HG02981 (cell line): Measurements from ENCODE around the gene PISD.

Experiments used
- ATAC-seq: cut with Tn5 transposase; IDR thresholded peaks from one replicate; pipeline ENCODE4 v1.9.1; 2021; ENCODE audit warnings: mild to moderate bottlenecking, moderate library complexity; ENCODE audit not compliant: unreplicated experiment

The PISD gene

DNA sequence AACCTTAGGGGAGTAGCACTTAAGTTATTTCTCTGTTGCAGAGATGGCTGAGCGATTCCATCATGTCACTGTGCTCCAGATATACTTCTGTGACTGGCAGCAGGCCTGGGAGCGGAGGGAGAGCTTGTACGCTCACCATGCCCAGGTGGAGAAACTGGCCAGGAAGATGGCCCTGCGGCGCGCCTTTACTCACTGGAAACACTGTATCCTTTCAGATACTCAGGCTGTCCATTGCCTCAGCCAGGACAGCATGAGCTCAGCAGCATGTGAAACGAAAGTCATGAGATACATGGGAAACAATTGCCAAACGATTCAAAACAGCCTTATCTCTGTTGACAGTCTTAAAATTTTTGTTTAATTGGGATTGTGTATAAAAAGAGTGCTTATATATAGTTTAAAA is 86.8 kb downstream of the PISD start:
- no peak for ATAC-seq

DNA sequence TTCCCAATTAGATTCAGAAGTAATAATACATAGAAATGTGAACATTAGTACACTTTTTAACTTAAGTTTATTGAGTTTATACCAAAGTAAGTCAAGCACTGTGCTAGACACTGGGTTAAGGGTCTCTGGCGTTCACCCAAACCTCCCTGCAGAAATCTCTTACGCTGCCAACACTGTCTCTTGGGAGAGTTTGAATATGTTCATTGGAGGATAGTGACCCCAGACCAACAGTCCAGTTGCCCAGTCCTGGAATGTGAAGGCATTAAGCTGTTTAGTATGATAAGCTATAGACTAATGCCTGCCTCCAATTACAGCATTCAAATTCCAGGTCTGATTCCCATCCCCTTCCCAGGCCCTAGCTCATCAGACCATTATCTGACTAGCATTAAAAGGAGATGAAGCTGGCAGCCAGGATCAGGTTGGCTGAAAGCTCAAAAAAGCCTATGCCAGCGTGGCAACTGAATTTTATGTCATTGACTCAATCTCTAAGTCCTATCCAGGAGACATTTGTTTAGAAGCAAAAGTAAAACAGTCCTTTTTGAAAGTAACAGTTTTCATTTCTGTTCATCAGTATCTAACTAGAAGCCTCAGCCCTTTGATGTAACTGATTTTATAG is 87.9 kb downstream of the PISD start:
- ATAC-seq: no peak

DNA sequence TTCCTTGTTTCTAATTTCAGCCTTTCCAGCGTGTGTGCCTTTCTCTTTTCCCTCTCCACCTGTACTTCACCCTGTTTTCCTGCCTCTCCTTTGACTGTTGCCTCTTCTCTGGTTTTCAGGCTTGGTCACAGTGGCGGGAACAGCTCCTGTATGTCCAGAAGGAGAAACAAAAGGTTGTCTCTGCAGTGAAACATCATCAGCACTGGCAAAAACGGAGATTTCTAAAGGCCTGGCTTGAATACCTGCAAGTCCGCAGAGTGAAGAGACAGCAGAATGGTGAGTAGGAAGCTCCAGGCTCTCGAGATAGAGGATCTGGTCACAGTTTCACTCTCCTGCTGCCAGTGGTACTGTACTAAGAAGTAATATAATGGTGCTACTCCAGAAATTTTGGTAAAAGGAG is 89.1 kb downstream of the PISD start:
- no peak for ATAC-seq

DNA sequence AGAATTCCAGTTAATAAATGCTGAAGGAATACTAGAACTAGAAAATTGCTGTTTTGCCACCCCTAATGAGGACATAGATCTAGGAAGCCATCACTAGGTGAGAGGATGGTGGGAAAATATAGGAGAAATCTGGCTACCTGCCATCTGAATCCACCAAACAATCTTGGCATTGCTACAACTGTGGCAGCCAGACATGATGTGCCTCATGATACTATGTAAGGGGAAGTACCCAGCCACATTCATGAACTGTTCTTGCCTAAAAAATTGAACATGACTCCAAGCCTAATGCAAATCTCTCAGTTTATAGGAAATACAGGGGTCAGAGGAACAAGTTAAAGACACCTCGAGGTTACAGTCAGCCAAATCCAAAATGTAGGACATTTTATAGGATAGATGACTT is 92.9 kb downstream of the PISD start:
- no peak for ATAC-seq
